ENCODE measurements around the gene FRAT1.
"Not testable (repeated sequence)": the region's sequence is repeated elsewhere in the genome, so short reads cannot be mapped to it uniquely, and the experiment has no call there.

The FRAT1 gene

DNA sequence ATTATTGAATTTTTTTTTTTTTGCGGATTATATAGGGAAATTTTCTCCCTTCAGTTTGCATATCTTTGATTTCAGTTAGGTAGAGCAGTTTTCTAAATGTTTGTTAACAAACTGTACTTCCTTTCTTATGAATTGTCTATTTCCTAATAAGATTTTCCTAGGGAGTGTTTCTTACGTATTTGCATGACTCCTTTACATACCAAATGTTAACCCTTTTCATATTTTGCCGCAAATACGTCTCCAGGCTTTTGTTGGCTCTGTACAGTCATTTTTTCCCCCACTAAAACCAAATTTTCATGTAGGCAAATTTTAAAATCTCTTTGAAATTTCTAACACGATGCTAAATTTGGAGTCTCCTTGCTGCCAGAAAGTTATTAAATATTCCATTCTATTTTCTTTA lies 17.4 kb downstream of the FRAT1 start:
- DNase-seq, result no peak

DNA sequence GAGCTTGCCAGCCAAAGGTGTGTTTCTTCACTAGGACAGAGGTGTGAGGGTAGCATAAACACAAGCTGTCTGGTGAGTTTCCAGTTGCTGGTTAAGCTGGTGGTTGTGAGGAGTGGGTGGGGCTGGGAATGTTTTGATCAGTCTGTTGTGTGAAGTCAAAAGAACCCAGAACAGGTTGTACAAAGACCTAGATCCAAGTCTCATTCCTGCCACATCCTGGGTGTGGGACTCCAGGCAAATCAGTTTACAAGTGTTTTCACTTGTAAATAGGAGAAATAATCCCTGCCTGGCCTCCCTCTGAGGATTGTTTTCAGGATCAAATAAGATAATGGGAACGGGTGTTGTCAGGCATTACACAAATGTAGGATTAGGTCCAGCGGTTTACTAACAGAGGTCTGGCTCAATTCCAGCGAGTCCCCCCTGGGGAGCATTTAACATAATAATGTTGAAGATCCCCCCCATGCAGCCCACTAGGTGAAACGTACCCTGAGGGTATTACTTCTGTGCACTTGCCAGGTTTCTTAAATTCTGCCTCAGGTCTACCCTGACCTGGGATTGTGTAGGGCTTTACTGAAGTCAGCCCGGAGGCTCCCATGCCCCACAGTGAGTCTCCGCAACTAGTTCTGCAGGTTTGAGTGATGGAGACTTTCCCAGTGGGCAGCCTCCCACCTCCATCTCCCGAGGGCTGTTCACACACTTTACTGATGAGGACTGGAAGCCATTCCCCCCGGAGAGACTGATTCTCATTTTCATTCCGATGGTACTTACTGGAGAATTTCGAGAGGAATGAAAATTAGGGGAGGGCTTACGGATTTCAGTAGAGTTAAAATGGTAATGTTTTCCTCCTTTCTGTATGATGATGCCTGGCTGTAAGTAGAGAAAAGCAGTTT lies 18.1 kb downstream of the FRAT1 start:
- DNase-seq, result no peak

DNA sequence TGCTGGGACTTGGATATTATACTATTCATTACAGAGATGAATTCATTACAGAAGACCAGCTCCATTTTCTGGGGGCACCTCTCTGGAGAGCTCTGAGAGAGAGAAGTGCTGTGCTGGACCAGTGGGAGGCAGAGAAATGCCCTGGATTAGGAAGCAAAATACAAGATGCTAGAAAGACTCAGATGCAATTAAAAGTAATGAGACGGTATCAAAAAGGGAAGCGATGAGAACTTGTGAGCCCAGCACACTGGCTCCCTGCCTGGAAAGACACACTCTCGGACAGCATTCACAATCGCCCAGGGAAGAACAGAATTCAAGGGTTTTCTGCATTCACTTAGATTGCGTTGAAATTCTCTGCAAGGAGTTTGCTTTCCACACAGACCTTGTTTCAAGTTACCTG lies 19.0 kb downstream of the FRAT1 start:
- DNase-seq, result no peak

- no peak for DNase-seq
Measured at GRCh38 chr10:97341416-97341815, 22.3 kb downstream of the FRAT1 start.

DNA sequence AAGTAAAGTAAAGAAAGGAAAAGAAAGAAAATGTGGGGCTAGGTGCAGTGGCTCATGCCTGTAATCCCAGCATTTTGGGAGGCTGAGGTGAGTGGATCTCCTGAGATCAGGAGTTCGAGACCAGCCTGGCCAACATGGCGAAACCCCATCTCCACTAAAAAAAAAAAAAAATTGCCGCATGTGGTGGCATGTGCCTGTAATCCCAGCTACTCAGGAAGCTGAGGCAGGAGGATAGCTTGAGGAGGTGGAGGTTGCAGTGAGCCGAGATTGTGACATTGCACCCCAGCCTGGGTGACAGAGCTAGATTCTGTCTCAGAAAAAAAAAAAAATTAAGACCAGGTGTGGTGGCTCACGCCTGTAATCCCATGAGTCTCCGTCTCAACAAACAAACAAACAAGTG lies 24.6 kb downstream of the FRAT1 start:
- not testable (repeated sequence) for DNase-seq

- no peak for DNase-seq
Measured at GRCh38 chr10:97347317-97347716, 28.2 kb downstream of the FRAT1 start.

DNA sequence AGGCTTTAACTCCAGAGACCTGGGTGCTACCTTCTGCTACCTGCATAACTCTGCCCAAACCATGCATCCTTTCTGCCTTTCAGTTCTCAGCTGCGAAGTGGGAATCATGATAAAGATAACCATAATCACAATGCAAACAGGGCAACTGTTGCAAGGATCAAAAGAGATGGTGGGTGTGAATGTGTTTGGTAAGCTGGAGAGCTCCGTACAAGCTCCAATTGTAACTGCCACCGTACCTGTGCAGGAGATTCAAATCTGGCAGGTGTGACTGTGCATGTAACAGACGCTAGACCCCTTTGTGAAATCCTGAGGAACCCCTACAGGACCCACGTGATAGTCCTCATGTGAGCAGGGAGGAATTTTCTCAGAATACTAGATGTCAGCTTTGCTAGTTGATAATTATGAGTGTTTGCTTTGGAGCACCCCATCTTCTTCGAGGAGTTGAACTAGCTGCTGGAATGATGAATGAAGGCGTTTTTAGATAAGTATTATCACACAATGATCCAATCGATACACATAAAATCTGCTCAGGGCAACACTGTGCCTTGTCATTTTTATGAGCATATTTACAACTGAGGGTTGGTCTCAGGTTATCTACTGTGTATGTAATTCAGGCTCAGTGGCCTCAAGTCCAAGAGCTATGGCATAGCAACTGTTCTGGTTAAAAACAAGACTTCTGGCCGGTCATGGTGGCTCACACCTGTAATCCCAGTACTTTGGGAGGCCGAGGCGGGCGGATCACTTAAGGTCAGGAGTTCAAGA lies 30.9 kb downstream of the FRAT1 start:
- DNase-seq, result no peak

- DNase-seq, result no peak
Measured at GRCh38 chr10:97353945-97354344, 34.9 kb downstream of the FRAT1 start.

DNA sequence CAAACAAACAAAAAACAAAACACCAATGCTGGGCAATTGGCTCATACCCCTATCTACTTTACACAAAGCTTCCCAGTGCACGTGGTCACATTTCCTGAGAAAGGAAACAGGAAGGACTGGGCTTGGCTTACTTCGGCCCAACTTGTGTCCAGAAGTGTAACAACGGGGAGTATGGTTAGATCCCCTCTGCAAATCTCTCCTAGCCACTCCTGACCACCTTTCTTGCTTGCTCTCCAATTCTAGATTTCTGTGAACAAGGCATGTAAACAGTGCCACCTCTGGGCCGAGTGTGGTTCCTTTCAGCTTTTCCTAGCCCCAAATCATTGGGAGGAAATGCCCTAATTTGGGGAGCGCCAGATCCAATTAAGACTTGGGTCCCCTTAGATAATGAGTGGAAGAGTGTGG lies 36.5 kb downstream of the FRAT1 start:
- no peak for DNase-seq

DNA sequence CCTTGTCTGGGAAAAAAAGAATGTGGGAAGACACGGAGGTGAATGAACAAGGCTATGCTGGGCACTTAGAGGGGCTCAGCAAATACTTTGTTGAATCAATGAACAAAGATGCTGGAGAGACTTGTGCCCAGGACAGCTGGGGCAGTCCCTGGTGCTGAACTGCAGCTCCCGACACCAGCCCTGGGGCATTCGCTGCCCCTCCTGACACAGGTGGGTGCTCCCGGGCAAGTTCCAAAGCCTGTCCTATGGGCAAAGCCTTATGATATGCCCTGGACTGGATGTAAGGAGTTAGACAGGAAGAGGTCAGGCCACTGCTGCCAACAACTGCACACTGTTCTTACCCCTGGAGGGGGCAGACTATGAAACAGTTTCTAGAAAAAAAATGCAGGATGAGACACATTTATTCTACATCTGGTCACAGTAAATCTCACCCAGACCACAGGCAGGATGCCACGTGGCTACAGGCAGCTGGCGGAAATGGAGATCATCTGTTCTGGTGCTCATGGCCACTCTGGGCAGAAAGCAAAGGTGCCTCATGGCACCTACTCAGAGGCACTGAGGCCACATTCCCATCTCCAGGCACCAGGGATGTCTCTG lies 37.3 kb downstream of the FRAT1 start:
- DNase-seq, result no peak

- no peak for DNase-seq
Measured at GRCh38 chr10:97356918-97357317, 37.8 kb downstream of the FRAT1 start.

DNA sequence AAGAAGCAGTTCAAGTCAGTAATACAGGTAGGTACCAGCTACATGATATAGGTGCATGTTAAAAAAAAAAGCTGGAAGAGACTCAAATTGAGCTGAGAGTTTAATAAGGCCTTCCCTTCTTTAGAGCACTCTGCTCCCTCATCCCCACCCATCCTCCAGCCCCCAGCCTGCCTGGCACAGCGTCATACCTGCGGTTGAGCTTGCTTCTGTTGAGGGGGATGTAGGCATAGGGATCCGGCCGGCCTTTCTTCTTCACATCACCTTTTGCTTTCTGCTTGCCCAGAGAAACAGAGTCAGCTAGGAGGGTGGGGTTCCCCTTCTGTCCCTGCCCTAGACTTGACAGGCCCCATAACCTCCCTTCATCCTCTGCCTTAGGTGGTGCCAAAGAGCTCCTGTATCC lies 39.3 kb downstream of the FRAT1 start:
- no peak for DNase-seq

DNA sequence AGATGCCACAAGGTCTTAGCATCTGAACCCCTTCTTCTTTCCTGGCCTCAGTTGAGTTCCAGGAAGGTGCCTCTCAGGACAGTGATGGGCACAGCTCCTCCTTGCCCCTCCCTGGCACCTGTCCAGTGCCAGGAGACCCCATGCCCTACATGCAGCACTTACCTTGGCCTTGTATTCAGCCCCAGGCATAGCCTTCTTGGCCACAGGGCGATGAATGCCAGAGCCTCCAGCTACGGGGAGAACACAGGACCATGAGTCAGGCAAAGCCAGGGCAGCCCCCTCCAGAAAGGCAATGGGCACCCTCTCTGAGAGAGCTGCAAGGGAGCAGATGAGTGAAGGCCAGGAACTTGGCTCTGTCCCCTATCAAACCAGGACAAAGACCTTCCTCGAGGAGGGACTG lies 39.7 kb downstream of the FRAT1 start:
- DNase-seq, result no peak

DNA sequence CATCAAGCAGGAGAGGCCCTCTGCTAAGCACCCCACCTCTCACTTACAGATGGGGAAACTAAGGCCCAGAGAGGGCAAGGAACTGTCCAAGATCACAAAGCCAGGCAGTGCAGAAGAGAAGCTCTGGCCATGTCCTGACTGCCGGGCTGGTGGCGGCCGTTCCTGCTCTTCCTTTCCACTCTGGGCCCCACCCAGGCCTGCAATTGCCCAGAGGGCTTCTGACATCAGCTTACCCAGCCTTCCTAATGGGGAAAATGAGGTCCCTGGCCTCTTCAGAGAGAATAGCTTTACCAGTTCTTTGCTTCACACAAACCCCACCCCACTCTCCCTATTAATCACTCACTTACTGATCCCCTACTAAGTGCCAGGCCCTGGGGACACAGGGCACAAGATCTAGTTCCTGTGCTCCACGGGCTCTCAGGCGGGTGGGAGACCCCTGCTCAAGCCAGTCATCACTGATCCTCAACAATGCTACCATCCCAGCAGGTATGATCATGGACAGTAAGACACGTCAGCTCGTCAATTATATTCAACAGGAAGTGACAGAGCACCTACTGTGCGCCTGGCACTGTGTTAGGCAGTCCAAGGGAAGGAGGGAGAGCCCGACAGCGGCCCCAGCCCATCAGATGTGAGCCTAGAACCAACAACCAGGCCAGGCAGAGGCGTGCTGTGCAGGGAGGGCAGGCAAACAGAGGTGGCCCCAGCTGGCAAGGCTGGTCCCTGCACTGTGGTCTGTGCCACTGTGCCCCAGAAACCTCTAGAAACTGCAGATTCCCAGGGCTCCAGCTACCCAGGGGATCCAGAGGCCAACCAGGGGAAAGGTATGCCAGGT lies 41.9 kb downstream of the FRAT1 start:
- no peak for DNase-seq

- no peak for DNase-seq
Measured at GRCh38 chr10:97361537-97361901, 42.4 kb downstream of the FRAT1 start.

GRCh38 chr10:97362310-97363033 lies 43.4 kb downstream of the FRAT1 start:
- DNase-seq, result no peak

- no peak for DNase-seq
Measured at GRCh38 chr10:97363071-97363470, 44.0 kb downstream of the FRAT1 start.

GRCh38 chr10:97365761-97366351 lies 46.8 kb downstream of the FRAT1 start:
- DNase-seq, result no peak

GRCh38 chr10:97366572-97366971 lies 47.5 kb downstream of the FRAT1 start:
- DNase-seq, result no peak

DNA sequence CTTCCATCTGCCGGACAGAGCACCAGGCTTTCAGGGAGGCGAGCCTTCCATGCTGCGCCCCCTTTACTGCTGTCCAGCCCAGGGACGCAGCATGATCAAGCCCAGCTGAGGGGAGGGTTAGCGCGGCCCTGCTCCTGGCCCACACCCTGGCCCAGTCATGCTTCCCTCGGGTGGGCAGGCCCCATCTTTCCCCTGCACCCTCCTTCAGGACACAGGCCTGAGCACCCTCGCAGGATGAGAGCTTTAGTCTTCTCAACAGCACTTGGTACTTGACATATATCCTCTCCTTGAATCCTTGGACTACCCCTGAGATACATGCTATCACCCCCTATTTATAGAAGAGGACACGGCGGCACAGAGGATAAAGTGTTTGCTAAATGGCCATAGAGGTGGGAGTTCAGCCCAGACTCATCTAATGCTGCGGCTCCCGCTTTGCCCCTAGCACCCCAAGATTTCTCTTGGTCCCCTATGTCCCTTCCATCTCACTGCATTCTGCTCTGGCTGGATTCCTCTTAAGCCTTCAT lies 48.1 kb downstream of the FRAT1 start:
- no peak for DNase-seq

Data from activated CD8-positive, alpha-beta memory T cell treated with anti-CD3 and anti-CD28 coated beads, Interleukin-2, amount 50 U/mL, for 48 hours (primary cell).